Neural cell (in vitro differentiated cells): ENCODE data around the gene FBXO30. TPM values are rescaled to one million over a fixed set of nuclear protein-coding genes. Genes with fewer than 3 reads are reported as not detected.

Experiments
- H2AFZ ChIP-seq: fragments of 200-600, 300-800 bp; sonication (generic), shearing (Covaris generic); 2 replicates; pipeline ENCODE4 v1.6.0; 2014; ENCODE audit warnings: low read depth, mild to moderate bottlenecking, antibody characterized with exemption, low read length, moderate library complexity
- H3F3A ChIP-seq: fragments of 200-600 bp; shearing (Covaris generic); 2 replicates; pipeline ENCODE4 v1.6.1; 2016; ENCODE audit warnings: mild to moderate bottlenecking, moderate library complexity, mixed read lengths, antibody characterized with exemption, low read length; ENCODE audit not compliant: insufficient read depth, poor library complexity, severe bottlenecking
- H3K27ac ChIP-seq: fragments of 200-600, 300-800 bp; sonication (generic), shearing (Covaris generic); 2 replicates; pipeline ENCODE4 v1.5.1; 2014; ENCODE audit warnings: mild to moderate bottlenecking, low read length, moderate library complexity
- H3K27me3 ChIP-seq: fragments of 300-800, 200-600 bp; sonication (generic), shearing (Covaris generic); 2 replicates; pipeline ENCODE4 v1.6.0; 2014; ENCODE audit warnings: mild to moderate bottlenecking, low read depth, low read length, moderate library complexity; ENCODE audit not compliant: insufficient read depth
- H3K36me3 ChIP-seq: fragments of 300-800, 200-600 bp; sonication (generic), shearing (Covaris generic); 2 replicates; pipeline ENCODE4 v1.5.1; 2014; ENCODE audit warnings: mild to moderate bottlenecking, antibody characterized with exemption, low read length, moderate library complexity; ENCODE audit not compliant: insufficient read depth
- H3K4me2 ChIP-seq: fragments of 300-800, 200-600 bp; sonication (generic), shearing (Covaris generic); 2 replicates; pipeline ENCODE4 v1.6.0; 2014; ENCODE audit warnings: mild to moderate bottlenecking, low read length
- H3K4me3 ChIP-seq: fragments of 300-800, 200-600 bp; sonication (generic), shearing (Covaris generic); 2 replicates; pipeline ENCODE4 v1.5.1; 2014; ENCODE audit warnings: mild to moderate bottlenecking, low read length, moderate library complexity
- H3K79me2 ChIP-seq: fragments of 200-600 bp; shearing (Covaris generic); replicated peaks from 2 replicates; pipeline ENCODE4 v1.6.0; 2014; ENCODE audit warnings: mild to moderate bottlenecking, low read length, moderate library complexity; ENCODE audit not compliant: insufficient read depth
- H3K9ac ChIP-seq: fragments of 300-800, 200-600 bp; sonication (generic), shearing (Covaris generic); 2 replicates; pipeline ENCODE4 v1.6.1; 2016; ENCODE audit warnings: mild to moderate bottlenecking, low read length, mixed read lengths
- H3K9me2 ChIP-seq: fragments of 200-600 bp; shearing (Covaris generic); 2 replicates; pipeline ENCODE4 v1.6.1; 2016; ENCODE audit warnings: mild to moderate bottlenecking, low read length, mixed read lengths; ENCODE audit not compliant: insufficient read depth
- H3K9me3 ChIP-seq: fragments of 200-600, 300-800 bp; sonication (generic), shearing (Covaris generic); 2 replicates; pipeline ENCODE4 v1.6.1; 2016; ENCODE audit warnings: mild to moderate bottlenecking, mixed run types, low read length, moderate library complexity, mixed read lengths
- H4K20me1 ChIP-seq: fragments of 200-600 bp; shearing (Covaris generic); 2 replicates; pipeline ENCODE4 v1.6.1; 2016; ENCODE audit warnings: mild to moderate bottlenecking, mixed run types; ENCODE audit not compliant: insufficient read depth
- CTCF ChIP-seq: fragments of 450-650 bp; IDR thresholded peaks from 2 replicates; pipeline ENCODE4 v1.5.1; 2014; ENCODE audit warnings: antibody characterized with exemption, mild to moderate bottlenecking, moderate library complexity; ENCODE audit not compliant: poor library complexity, severe bottlenecking
- EP300 ChIP-seq: fragments of 450-650 bp; conservative IDR thresholded peaks from 2 replicates; pipeline ENCODE4 v1.6.1; 2014; ENCODE audit warnings: antibody characterized with exemption, mild to moderate bottlenecking, moderate library complexity; ENCODE audit not compliant: poor library complexity, severe bottlenecking
- EZH2 ChIP-seq: fragments of 200-600, 300-800 bp; shearing (Covaris generic), sonication (generic); IDR thresholded peaks from 2 replicates; pipeline ENCODE4 v1.6.1; 2014; ENCODE audit warnings: antibody characterized with exemption, low read length, borderline replicate concordance, mild to moderate bottlenecking; ENCODE audit not compliant: insufficient read depth, poor library complexity, severe bottlenecking
- MXI1 ChIP-seq: fragments of 450-650 bp; conservative IDR thresholded peaks from 2 replicates; pipeline ENCODE4 v1.6.1; 2014; ENCODE audit warnings: antibody characterized with exemption, mild to moderate bottlenecking; ENCODE audit not compliant: poor library complexity, severe bottlenecking
- POLR2AphosphoS5 ChIP-seq: IDR thresholded peaks from 2 replicates; pipeline ENCODE4 v1.6.1; 2012
- RAD21 ChIP-seq: fragments of 450-650 bp; conservative IDR thresholded peaks from 2 replicates; pipeline ENCODE4 v1.6.1; 2014; ENCODE audit warnings: antibody characterized with exemption, mild to moderate bottlenecking, moderate library complexity
- REST ChIP-seq: IDR thresholded peaks from 2 replicates; pipeline ENCODE4 v1.6.1; 2012; ENCODE audit warnings: borderline replicate concordance
- SMC3 ChIP-seq: fragments of 450-650 bp; conservative IDR thresholded peaks from 2 replicates; pipeline ENCODE4 v1.6.1; 2014; ENCODE audit warnings: antibody characterized with exemption, mild to moderate bottlenecking, moderate library complexity; ENCODE audit not compliant: poor library complexity
- TAF1 ChIP-seq: IDR thresholded peaks from 2 replicates; pipeline ENCODE4 v1.6.1; 2012; ENCODE audit warnings: low read depth
- polyA plus RNA-seq: library from polyadenylated mRNA; depleted of rRNA; stranded (reverse); fragments of >200 nt; gene quantifications from 2 replicates; pipeline ENCODE4 v1.2.3, GENCODE V29; 2014

Gene FBXO30
- polyA plus RNA-seq, 1 donor from 2014 or later: 14.0 TPM

GRCh38 chr6:145823328-145823944, 8.8 kb upstream of the FBXO30 start:
- TF ChIP-seq MXI1: no peak
- TF ChIP-seq RAD21: no peak
- TF ChIP-seq REST: no peak
- no peak for TF ChIP-seq SMC3
- TF ChIP-seq EZH2: no peak
- TF ChIP-seq EP300: no peak
- no peak for TF ChIP-seq CTCF
- no peak for TF ChIP-seq POLR2AphosphoS5
- no peak for TF ChIP-seq TAF1
- no peak overlapping the region for H3K27ac ChIP-seq
- H3K27me3 ChIP-seq: no peaks in the 10 kb centered on the region
- no peaks in the 10 kb centered on the region for H3K79me2 ChIP-seq
- no peak overlapping the region for H3K4me2 ChIP-seq
- H3K9ac ChIP-seq: no peak overlapping the region
- H3F3A ChIP-seq: no peaks in the 10 kb centered on the region
- no peak overlapping the region for H3K4me3 ChIP-seq
- H3K9me2 ChIP-seq: no peaks in the 10 kb centered on the region
- no peaks in the 10 kb centered on the region for H3K36me3 ChIP-seq
- no peaks in the 10 kb centered on the region for H3K9me3 ChIP-seq
- no peaks in the 10 kb centered on the region for H4K20me1 ChIP-seq
- no peak overlapping the region for H2AFZ ChIP-seq

- H3K79me2 ChIP-seq: no peaks in the 10 kb centered on the region
- H2AFZ ChIP-seq: no peak overlapping the region
- TF ChIP-seq RAD21 (no peak), POLR2AphosphoS5 (no peak), CTCF (no peak), EP300 (no peak), MXI1 (no peak)
- no peak overlapping the region for H3K9ac ChIP-seq
- no peaks in the 10 kb centered on the region for H3K9me2 ChIP-seq
- no peak overlapping the region for H3K27ac ChIP-seq
- no peaks in the 10 kb centered on the region for H3K9me3 ChIP-seq
- no peaks in the 10 kb centered on the region for H3K36me3 ChIP-seq
- no peaks in the 10 kb centered on the region for H3F3A ChIP-seq
- H3K27me3 ChIP-seq: no peaks in the 10 kb centered on the region
- H3K4me2 ChIP-seq: no peak overlapping the region
- no peak overlapping the region for H3K4me3 ChIP-seq
- H4K20me1 ChIP-seq: no peaks in the 10 kb centered on the region
Observed at GRCh38 chr6:145822456-145822855, 7.9 kb upstream of the FBXO30 start.
